Glutamatergic neuron (in vitro differentiated cells): ENCODE measurements around the gene BCL2. TPM values are rescaled to one million over a fixed set of nuclear protein-coding genes. Genes with fewer than 3 reads are reported as not detected.

Experiments used
- DNase-seq: peaks from one replicate; pipeline ENCODE4 v3.0.0; 2022
- H3K27ac Mint-ChIP-seq: one replicate; pipeline ENCODE4 v1.8.0; 2020; ENCODE audit warnings: mild to moderate bottlenecking, mixed read lengths, inconsistent platforms; ENCODE audit not compliant: unreplicated experiment
- H3K27me3 Mint-ChIP-seq: one replicate; pipeline ENCODE4 v1.8.0; 2020; ENCODE audit warnings: mild to moderate bottlenecking, moderate library complexity, mixed read lengths, inconsistent platforms; ENCODE audit not compliant: unreplicated experiment
- H3K36me3 Mint-ChIP-seq: one replicate; pipeline ENCODE4 v1.8.0; 2020; ENCODE audit warnings: mild to moderate bottlenecking, mixed read lengths, inconsistent platforms; ENCODE audit not compliant: unreplicated experiment
- H3K4me1 Mint-ChIP-seq: one replicate; pipeline ENCODE4 v1.8.0; 2020; ENCODE audit warnings: mild to moderate bottlenecking, low read depth, mixed read lengths, inconsistent platforms; ENCODE audit not compliant: unreplicated experiment
- H3K4me3 Mint-ChIP-seq: one replicate; pipeline ENCODE4 v1.8.0; 2020; ENCODE audit warnings: mild to moderate bottlenecking, mixed read lengths, inconsistent platforms; ENCODE audit not compliant: unreplicated experiment
- H3K9me3 Mint-ChIP-seq: one replicate; pipeline ENCODE4 v1.8.0; 2020; ENCODE audit warnings: mild to moderate bottlenecking, moderate library complexity, mixed read lengths, inconsistent platforms; ENCODE audit not compliant: unreplicated experiment
- total RNA-seq: library from RNA; stranded (reverse); fragmentation: NEBNext Ultra II Directional; extraction: Animal tissue kit (Norgen Biotek cat#: 25700); gene quantifications from one replicate; pipeline ENCODE4 v1.2.1, GENCODE V29; 2021; ENCODE audit not compliant: unreplicated experiment
- TF ChIP-seq, protein P1 (sequence below): fragments of 200-600 bp; sonication (generic); IDR thresholded peaks from one replicate; pipeline ENCODE4 v1.5.0; 2021; ENCODE audit not compliant: partially characterized antibody, unreplicated experiment

The BCL2 gene
- total RNA-seq, 1 donor from 2014 or later, result 6.8 TPM

DNA sequence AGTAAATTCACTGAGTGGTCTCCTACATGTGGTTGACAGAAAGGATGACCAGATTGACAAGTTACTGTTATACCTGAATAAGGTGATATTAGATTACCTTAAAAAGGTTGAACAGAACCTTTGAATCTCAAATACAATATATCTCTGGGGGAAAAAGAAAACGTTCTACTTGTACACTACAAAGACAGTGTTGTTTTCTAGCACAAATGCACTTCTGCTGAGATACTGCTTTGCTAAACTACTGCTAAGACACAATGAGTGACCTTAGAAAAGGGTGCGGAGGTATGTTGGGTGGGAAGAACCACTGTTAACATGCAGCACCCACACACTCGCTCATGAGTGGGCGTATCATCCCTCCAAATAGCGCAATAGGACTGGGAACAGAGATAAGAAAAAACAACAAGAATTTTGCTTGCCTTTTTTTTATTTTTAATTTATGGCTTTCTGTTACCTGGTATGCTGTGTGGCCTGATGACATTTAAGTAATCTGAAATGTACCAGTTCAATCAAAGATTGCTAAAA lies 6.1 kb downstream of the BCL2 start:
- H3K9me3 Mint-ChIP-seq, result peaks cover 2% of the 10 kb centered on the region
- H3K4me1 Mint-ChIP-seq, result peaks cover 4% of the 10 kb centered on the region
- no peak overlapping the region for H3K4me3 Mint-ChIP-seq
- H3K27ac Mint-ChIP-seq, result no peak overlapping the region
- TF ChIP-seq, protein P1, sequence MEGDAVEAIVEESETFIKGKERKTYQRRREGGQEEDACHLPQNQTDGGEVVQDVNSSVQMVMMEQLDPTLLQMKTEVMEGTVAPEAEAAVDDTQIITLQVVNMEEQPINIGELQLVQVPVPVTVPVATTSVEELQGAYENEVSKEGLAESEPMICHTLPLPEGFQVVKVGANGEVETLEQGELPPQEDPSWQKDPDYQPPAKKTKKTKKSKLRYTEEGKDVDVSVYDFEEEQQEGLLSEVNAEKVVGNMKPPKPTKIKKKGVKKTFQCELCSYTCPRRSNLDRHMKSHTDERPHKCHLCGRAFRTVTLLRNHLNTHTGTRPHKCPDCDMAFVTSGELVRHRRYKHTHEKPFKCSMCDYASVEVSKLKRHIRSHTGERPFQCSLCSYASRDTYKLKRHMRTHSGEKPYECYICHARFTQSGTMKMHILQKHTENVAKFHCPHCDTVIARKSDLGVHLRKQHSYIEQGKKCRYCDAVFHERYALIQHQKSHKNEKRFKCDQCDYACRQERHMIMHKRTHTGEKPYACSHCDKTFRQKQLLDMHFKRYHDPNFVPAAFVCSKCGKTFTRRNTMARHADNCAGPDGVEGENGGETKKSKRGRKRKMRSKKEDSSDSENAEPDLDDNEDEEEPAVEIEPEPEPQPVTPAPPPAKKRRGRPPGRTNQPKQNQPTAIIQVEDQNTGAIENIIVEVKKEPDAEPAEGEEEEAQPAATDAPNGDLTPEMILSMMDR, result no peak
- H3K27me3 Mint-ChIP-seq, result peaks cover 5% of the 10 kb centered on the region
- DNase-seq, result no peak
- no peaks in the 10 kb centered on the region for H3K36me3 Mint-ChIP-seq

DNA sequence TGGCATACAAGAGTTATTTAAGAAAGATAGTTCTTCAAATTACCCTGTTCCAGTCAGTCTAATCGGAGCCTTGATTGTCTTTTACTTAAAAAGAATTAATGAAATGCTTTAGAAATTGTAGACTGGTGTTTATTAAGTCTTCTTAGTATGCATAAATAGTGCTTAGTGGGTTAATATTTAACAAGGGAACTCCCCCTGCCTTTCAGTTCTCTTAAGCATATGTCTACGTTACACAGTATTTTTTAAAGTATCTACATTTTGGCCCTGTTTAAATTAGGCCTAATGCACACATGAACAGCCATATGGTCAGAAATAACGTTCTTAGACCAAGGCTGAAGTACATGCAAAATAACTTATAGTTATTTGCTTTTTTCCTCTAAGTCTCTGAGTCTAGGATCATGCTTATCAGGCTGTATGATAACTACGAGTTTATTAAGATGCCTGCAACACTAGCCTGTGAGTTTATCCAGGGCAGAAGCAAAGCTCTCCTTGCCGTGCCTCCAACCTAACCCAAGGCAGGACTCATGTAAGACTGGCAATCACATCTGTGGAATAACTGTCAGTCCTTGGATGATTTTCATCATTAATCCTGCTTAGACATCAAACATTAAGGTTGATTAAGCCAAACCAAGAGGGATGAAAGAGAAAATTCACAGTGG lies 6.7 kb downstream of the BCL2 start:
- DNase-seq, result no peak
- Mint-ChIP-seq H3K27me3 (peaks cover 1% of the 10 kb centered on the region), H3K27ac (no peak overlapping the region), H3K36me3 (no peaks in the 10 kb centered on the region), H3K4me1 (peaks cover 7% of the 10 kb centered on the region), H3K9me3 (no peaks in the 10 kb centered on the region), H3K4me3 (no peak overlapping the region)
- TF ChIP-seq, protein P1, result no peak

DNA sequence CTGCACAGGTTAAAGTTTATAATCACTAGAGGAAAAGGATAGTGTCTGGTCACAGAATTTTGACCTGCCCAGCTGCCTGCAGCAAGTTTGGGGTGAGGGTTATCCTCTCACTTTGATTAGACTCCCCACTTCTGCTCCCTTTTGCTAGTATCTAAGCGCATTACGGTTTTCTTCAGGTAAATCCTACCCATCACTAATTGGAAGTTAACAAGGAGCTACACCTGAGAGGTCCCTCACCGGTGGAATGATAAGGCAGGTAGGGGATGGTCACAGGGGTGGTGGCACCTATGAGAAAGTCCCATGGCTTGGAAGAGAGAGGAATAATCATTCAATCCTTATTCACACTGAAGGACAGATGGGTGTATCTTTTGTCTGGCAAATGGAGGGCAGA lies 7.6 kb downstream of the BCL2 start:
- Mint-ChIP-seq H3K27ac (no peak overlapping the region), H3K4me3 (no peak overlapping the region), H3K9me3 (no peaks in the 10 kb centered on the region), H3K36me3 (no peaks in the 10 kb centered on the region), H3K4me1 (peaks cover 13% of the 10 kb centered on the region), H3K27me3 (peaks cover 1% of the 10 kb centered on the region)
- no peak for DNase-seq
- TF ChIP-seq, protein P1, result no peak

DNA sequence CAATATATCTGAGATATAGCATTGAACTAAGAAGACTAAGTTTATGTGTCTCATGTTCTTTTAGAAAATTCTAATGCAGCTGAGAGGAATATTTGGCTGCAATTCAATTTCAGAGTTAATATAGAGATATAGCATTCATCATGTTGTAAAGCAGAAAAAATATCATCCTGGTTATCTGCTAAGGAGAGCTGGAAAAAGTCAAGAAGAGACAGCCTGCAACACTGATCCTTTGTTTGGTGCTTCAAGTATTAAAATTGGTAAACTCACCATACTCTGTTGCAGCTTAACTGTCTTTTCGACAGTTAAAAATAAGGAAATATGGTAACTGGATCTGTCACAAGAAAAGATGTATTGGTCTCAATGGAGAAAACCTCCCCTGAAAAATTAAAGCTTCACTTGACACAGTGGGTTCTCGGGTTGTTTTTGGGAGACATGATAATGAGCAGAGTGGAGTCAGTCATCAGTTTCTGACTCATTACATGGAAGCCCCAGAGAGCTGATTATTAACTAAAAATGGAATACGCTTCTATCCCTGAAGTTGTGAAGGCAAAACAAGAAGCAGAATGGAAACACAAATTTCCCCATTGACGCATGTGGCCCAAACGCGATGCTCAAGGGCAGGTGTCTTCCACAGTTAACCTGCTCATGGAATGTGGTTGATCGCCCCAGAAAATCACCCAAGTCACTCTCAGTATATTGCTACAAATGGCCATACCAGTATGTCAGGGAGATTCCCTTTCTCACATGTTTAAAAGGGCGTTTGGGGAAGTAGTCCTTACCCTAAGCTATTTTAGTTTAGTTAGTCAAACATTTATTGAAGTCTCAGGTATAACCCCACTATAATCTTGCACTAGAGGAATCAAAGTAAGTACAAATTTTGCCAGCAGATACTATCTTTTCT lies 8.2 kb downstream of the BCL2 start:
- H3K27me3 Mint-ChIP-seq, result peaks cover 1% of the 10 kb centered on the region

More for the DNA sequence above, 8.2 kb downstream of the BCL2 start:
- H3K4me3 Mint-ChIP-seq, result no peak overlapping the region
- no peak overlapping the region for H3K27ac Mint-ChIP-seq
- peaks cover 19% of the 10 kb centered on the region for H3K4me1 Mint-ChIP-seq
- no peak for DNase-seq
- TF ChIP-seq, protein P1, result no peak
- H3K36me3 Mint-ChIP-seq, result no peaks in the 10 kb centered on the region
- no peaks in the 10 kb centered on the region for H3K9me3 Mint-ChIP-seq
